Measurements from ENCODE around the gene AGBL1. TPM values are rescaled to one million over a fixed set of nuclear protein-coding genes. Genes with fewer than 3 reads are reported as not detected.

AGBL1 gene
- total RNA-seq, 6 experiments from 2014 or later: not detected

DNA sequence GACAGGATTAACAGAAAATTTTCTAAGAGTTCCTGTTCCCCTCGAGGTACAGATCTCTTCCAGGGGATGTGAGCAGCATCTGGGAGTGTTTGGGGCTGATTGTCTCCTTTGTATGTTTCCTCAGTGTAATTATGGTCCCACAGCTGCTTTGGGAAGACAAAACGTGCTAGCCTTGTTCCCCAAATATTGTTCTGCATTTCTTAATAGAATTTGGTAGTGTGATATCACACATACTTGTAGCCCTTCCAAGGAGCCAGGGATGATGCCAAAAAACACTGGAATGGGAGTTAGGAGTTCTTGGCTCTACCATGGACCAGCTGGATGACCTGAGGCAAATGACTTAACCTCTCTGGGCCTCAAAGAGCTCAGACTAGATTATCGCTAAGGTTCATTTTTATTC lies 19.0 kb upstream of the AGBL1 start:
- H3K4me1 Mint-ChIP-seq (ENCODE audit: low read depth): no peaks in the 10 kb centered on the region
- TF ChIP-seq CTCF (IDR thresholded peaks at IDR 0.05): no peak
- no peak overlapping the region for H3K4me3 Mint-ChIP-seq
- no peaks in the 10 kb centered on the region; the same call in 1 of the 2 replicates for H3K27me3 Mint-ChIP-seq (ENCODE audit: insufficient read depth)
- H3K36me3 Mint-ChIP-seq (ENCODE audit: low read depth): peaks cover 3% of the 10 kb centered on the region; the same call in 1 of the 2 replicates
- H3K9me3 Mint-ChIP-seq: peaks cover 39% of the 10 kb centered on the region
- no peak for DNase-seq
- no peak overlapping the region for H3K27ac Mint-ChIP-seq

- Mint-ChIP-seq H3K27ac (no peak overlapping the region), H3K27me3 (ENCODE audit: insufficient read depth) (no peaks in the 10 kb centered on the region; the same call in 1 of the 2 replicates), H3K4me1 (ENCODE audit: low read depth) (no peaks in the 10 kb centered on the region), H3K4me3 (no peak overlapping the region), H3K36me3 (ENCODE audit: low read depth) (peaks cover 3% of the 10 kb centered on the region; the same call in 1 of the 2 replicates), H3K9me3 (peaks cover 31% of the 10 kb centered on the region)
- no peak for DNase-seq
- TF ChIP-seq CTCF (IDR thresholded peaks at IDR 0.05): no peak
Measured at GRCh38 chr15:86061581-86061980, 18.1 kb upstream of the AGBL1 start.

GRCh38 chr15:86062646-86063243 lies 16.9 kb upstream of the AGBL1 start:
- Mint-ChIP-seq H3K4me1 (ENCODE audit: low read depth) (no peaks in the 10 kb centered on the region), H3K27me3 (ENCODE audit: insufficient read depth) (no peaks in the 10 kb centered on the region; the same call in 1 of the 2 replicates), H3K27ac (no peak overlapping the region), H3K9me3 (peaks cover 36% of the 10 kb centered on the region), H3K36me3 (ENCODE audit: low read depth) (peaks cover 3% of the 10 kb centered on the region; the same call in 1 of the 2 replicates), H3K4me3 (no peak overlapping the region)
- DNase-seq: no peak
- no peak for TF ChIP-seq CTCF (IDR thresholded peaks at IDR 0.05)

DNA sequence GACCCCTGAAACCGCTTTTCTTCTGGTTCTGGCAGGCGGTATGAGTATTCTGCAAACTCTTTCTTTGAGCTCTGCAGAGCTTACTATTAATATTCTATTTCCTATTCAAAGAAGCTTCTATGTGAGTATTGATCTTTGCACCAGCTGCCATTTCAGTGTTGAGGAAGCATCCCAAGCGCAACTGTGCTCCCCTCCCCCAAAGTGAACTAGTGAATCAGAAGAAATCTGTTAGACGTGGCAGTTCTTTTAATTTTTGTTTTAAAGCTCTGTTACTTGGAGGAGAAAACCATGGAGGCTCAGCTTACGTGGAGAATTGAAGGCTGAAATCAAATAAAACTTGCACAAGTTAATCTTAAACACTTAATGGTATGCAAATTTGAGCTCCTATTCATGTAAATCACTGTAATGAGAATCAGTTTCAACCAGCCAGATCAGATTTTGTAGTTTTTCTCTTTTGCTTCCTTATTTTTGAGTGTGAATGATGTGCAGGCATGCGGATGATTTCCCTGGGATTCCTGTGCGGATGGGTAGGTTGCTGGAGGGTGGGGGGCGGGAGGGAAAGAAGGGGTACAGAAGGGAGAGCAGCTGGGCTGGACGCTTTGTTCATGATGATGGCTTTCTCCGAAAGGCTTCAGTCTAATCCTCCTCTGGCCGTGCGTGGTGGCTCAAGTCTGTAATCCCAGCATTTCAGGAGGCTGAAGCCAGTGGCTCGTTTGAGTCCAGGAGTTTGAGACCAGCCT lies 16.1 kb upstream of the AGBL1 start:
- Mint-ChIP-seq H3K36me3 (ENCODE audit: low read depth) (peaks cover 3% of the 10 kb centered on the region; the same call in 1 of the 2 replicates), H3K9me3 (peaks cover 40% of the 10 kb centered on the region), H3K4me1 (ENCODE audit: low read depth) (no peaks in the 10 kb centered on the region), H3K4me3 (no peak overlapping the region), H3K27ac (no peak overlapping the region), H3K27me3 (ENCODE audit: insufficient read depth) (no peaks in the 10 kb centered on the region; the same call in 1 of the 2 replicates)
- no peak for TF ChIP-seq CTCF (IDR thresholded peaks at IDR 0.05)
- no peak for DNase-seq

- H3K4me3 Mint-ChIP-seq: no peak overlapping the region
- no peaks in the 10 kb centered on the region; the same call in 1 of the 2 replicates for H3K27me3 Mint-ChIP-seq (ENCODE audit: insufficient read depth)
- H3K36me3 Mint-ChIP-seq (ENCODE audit: low read depth): peaks cover 3% of the 10 kb centered on the region; the same call in 1 of the 2 replicates
- TF ChIP-seq CTCF (IDR thresholded peaks at IDR 0.05): no peak
- peaks cover 36% of the 10 kb centered on the region for H3K9me3 Mint-ChIP-seq
- H3K27ac Mint-ChIP-seq: no peak overlapping the region
- DNase-seq: no peak
- H3K4me1 Mint-ChIP-seq (ENCODE audit: low read depth): no peaks in the 10 kb centered on the region
Measured at GRCh38 chr15:86064326-86064725, 15.3 kb upstream of the AGBL1 start.

All from HFFc6 (cell line).